ENCODE data around the gene TRABD2A. TPM values are rescaled to one million over a fixed set of nuclear protein-coding genes. Genes with fewer than 3 reads are reported as not detected.

The TRABD2A gene
- total RNA-seq, 1 experiment from 2014 or later = 1.7 TPM

- H2BK20ac ChIP-seq (ENCODE audit: low read depth, low read length, poor library complexity, severe bottlenecking) = no peak overlapping the region
- H2BK5ac ChIP-seq (ENCODE audit: insufficient read length, low read length) = no peak overlapping the region
- peaks cover 30% of the 10 kb centered on the region for H3K27me3 ChIP-seq (ENCODE audit: insufficient read depth, low read length)
- no peak overlapping the region for H4K8ac ChIP-seq (replicated peaks; ENCODE audit: insufficient read length, low read depth, low read length)
- no peak overlapping the region for H2AFZ ChIP-seq (ENCODE audit: low read length)
- H3K36me3 Mint-ChIP-seq (ENCODE audit: insufficient read depth in 1 of 3, low read depth in 3 of 3) = no peaks in the 10 kb centered on the region
- TF ChIP-seq CTCF (conservative IDR thresholded peaks at IDR 0.05) = no peak
- no CpG with 5 or more reads among the region's 4 CpGs for WGBS (ENCODE audit: extremely low coverage, insufficient read length, low lambda C conversion rate)
- H3K27me3 Mint-ChIP-seq (ENCODE audit: low read depth) = peaks cover 87% of the 10 kb centered on the region
- no peaks in the 10 kb centered on the region for H3K79me2 ChIP-seq (ENCODE audit: insufficient read depth, low read length)
- no peak overlapping the region for H3K18ac ChIP-seq (ENCODE audit: insufficient read length, low read depth, low read length)
- no peak overlapping the region for H3T11ph ChIP-seq (ENCODE audit: low read length)
- H4K91ac ChIP-seq (ENCODE audit: insufficient read length, low read depth, low read length) = no peak overlapping the region
- H2AK5ac ChIP-seq (ENCODE audit: insufficient read length, low read length) = no peak overlapping the region
- H3K27ac Mint-ChIP-seq = no peak overlapping the region
- H3K4ac ChIP-seq (ENCODE audit: low read depth, low read length) = no peak overlapping the region
- H3K23me2 ChIP-seq (ENCODE audit: insufficient read length, low read depth, low read length, poor library complexity, severe bottlenecking) = peaks cover 20% of the 10 kb centered on the region
- no peak overlapping the region for H2BK12ac ChIP-seq (ENCODE audit: insufficient read length, low read depth, low read length)
- no peaks in the 10 kb centered on the region for H4K20me1 ChIP-seq (ENCODE audit: control insufficient read depth, insufficient read depth, insufficient read length)
- H3K9me3 ChIP-seq (ENCODE audit: control insufficient read depth, low read depth, low read length) = no peaks in the 10 kb centered on the region
- H3K4me1 Mint-ChIP-seq = peaks cover 14 to 25% of the 10 kb centered on the region in 2 experiments
- no peaks in the 10 kb centered on the region; a peak in 1 of 5 replicates for H3K9me3 Mint-ChIP-seq
- no peak overlapping the region for H3K9ac ChIP-seq (ENCODE audit: extremely low read depth, insufficient read length, low read length)
- H3K14ac ChIP-seq (ENCODE audit: insufficient read depth, low read length) = no peak overlapping the region
- H4K5ac ChIP-seq (ENCODE audit: insufficient read length, low read depth, low read length) = no peak overlapping the region
- no peak overlapping the region for H3K56ac ChIP-seq (ENCODE audit: insufficient read length, low read depth, low read length)
- DNase-seq = peak; percentile 8
- H3K23ac ChIP-seq (ENCODE audit: insufficient read length, low read depth, low read length) = no peak overlapping the region
- H3K4me1 ChIP-seq (ENCODE audit: insufficient read depth, low read length) = no peaks in the 10 kb centered on the region
- H3K79me1 ChIP-seq (ENCODE audit: insufficient read depth, low read depth, low read length, poor library complexity, severe bottlenecking) = no peaks in the 10 kb centered on the region
- H3K4me3 Mint-ChIP-seq = no peak overlapping the region; a peak in 1 of 5 replicates
- no peak overlapping the region for H3K4me2 ChIP-seq (ENCODE audit: insufficient read depth, insufficient read length, low read length)
- H2BK120ac ChIP-seq (ENCODE audit: low read depth, low read length, poor library complexity, severe bottlenecking) = no peak overlapping the region
- no peak overlapping the region for H3K27ac ChIP-seq (ENCODE audit: insufficient read length, low read depth, low read length)
- H2BK15ac ChIP-seq (ENCODE audit: low read depth, low read length) = no peak overlapping the region
Measured at GRCh38 chr2:84882775-84883550, 2.1 kb upstream of the TRABD2A start.
